Activated CD8-positive, alpha-beta T cell treated with anti-CD3 and anti-CD28 coated beads for 36 hours (primary cell): ENCODE measurements around the gene TFF3. TPM values are rescaled to one million over a fixed set of nuclear protein-coding genes. Genes with fewer than 3 reads are reported as not detected.

Experiments used
- ATAC-seq: fragments of 200-7000 bp; cut with Tn5 transposase; one replicate; pipeline ENCODE4 v1.10.0; 2021; ENCODE audit warnings: mild to moderate bottlenecking, moderate library complexity
- CTCF ChIA-PET: fragments of 350-600 bp; sonication (Branson Sonifier 250); formaldehyde crosslinking; loops from one replicate; lab custom pipeline; 2021; ENCODE audit warnings: antibody characterized with exemption; lab: Charles Lee
- POLR2A ChIA-PET: fragments of 350-600 bp; sonication (Branson Sonifier 250); formaldehyde crosslinking; loops from one replicate; lab custom pipeline; 2021; ENCODE audit warnings: antibody characterized with exemption; lab: Charles Lee
- DNase-seq: peaks from one replicate; pipeline ENCODE4 v3.0.0-alpha.2; 2020
- H3K27ac Mint-ChIP-seq: one replicate; pipeline ENCODE4 v1.8.0; 2021; ENCODE audit warnings: mild to moderate bottlenecking, mixed read lengths
- H3K27me3 Mint-ChIP-seq: one replicate; pipeline ENCODE4 v1.8.0; 2021; ENCODE audit warnings: mixed read lengths
- H3K36me3 Mint-ChIP-seq: one replicate; pipeline ENCODE4 v1.8.0; 2021; ENCODE audit warnings: low read depth, mixed read lengths
- H3K4me1 Mint-ChIP-seq: one replicate; pipeline ENCODE4 v1.8.0; 2021; ENCODE audit warnings: low read depth, mixed read lengths
- H3K4me3 Mint-ChIP-seq: one replicate; pipeline ENCODE4 v1.8.0; 2021; ENCODE audit warnings: mild to moderate bottlenecking, moderate library complexity, mixed read lengths
- H3K9me3 Mint-ChIP-seq: one replicate; pipeline ENCODE4 v1.8.0; 2021; ENCODE audit warnings: mixed read lengths
- CTCF ChIP-seq: fragments of 200-600 bp; IDR thresholded peaks from one replicate; pipeline ENCODE4 v1.8.0; 2022; ENCODE audit warnings: antibody characterized with exemption, mild to moderate bottlenecking
- intact Hi-C: fragments of 100-400 bp; cut with micrococcal nuclease; formaldehyde crosslinking; loops from one replicate; pipeline ENCODE4 v1.10.0; 2022
- total RNA-seq, 2 experiments: library from RNA; stranded (reverse); gene quantifications; one replicate each; pipeline ENCODE4 v1.2.3, GENCODE V29; 2021

Gene TFF3
- total RNA-seq, 2 experiments from 2014 or later = not detected

DNA sequence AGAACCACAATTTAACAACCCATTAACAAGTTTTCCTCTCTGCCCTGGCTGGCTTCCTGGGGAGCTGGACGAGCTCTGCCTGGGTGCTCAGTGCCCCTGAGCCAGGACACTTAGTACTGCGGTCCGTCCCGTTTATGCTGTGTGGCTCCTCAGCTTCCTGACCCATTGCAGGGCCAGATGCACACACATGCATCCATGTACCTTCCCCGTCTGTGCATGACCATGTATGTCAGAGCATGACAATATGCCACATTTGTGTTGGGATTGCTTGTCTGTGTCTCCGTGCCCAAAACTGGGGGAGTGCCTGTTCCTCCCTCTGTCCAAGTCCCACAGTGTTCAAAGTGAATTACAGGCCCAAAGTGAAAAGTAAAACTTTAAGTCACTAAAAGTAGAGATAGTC, 9.7 kb upstream of the TFF3 start:
- H3K9me3 Mint-ChIP-seq = no peaks in the 10 kb centered on the region
- intact Hi-C loops = no loop called here
- H3K27ac Mint-ChIP-seq = no peak overlapping the region
- peaks cover 5% of the 10 kb centered on the region for H3K27me3 Mint-ChIP-seq
- DNase-seq (no peak), ATAC-seq (no peak)
- POLR2A ChIA-PET = no interaction called here
- CTCF ChIA-PET = interaction anchor here (0.9 to 2.0 kb wide), 3 partner anchors 12 to 15 kb away, joined by 3 to 7 read pairs (median 4); no protein-coding TSS in a partner anchor
- H3K36me3 Mint-ChIP-seq = no peaks in the 10 kb centered on the region
- TF ChIP-seq CTCF = no peak
- no peak overlapping the region for H3K4me3 Mint-ChIP-seq
- H3K4me1 Mint-ChIP-seq = no peaks in the 10 kb centered on the region

DNA sequence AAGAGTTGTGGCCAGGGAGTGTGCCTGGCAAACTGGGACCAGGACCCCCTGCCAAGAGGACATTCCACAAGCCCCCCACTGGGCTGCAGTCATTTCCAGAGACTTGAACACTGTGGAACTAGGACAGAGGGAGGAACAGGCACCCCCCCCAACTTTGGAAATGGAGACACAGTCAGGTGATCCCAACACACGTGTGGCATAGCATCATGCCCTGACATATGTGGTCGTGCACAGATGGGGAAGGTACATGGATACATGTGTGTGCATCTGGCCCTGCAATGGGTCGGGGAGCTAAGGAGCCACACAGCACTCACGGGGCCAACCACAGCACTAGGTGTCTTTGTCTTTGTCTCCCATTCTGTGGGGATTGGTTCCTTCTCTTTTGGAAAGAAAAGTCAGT, 6.6 kb upstream of the TFF3 start:
- no peaks in the 10 kb centered on the region for H3K9me3 Mint-ChIP-seq
- CTCF ChIA-PET = interaction anchor here (1.5 kb wide), 1 partner anchor 12 kb away, joined by 5 read pairs; no protein-coding TSS in a partner anchor
- no peak overlapping the region for H3K27ac Mint-ChIP-seq
- no peak overlapping the region for H3K4me3 Mint-ChIP-seq
- peaks cover 5% of the 10 kb centered on the region for H3K27me3 Mint-ChIP-seq
- peaks cover 5% of the 10 kb centered on the region for H3K4me1 Mint-ChIP-seq
- TF ChIP-seq CTCF = no peak
- H3K36me3 Mint-ChIP-seq = no peaks in the 10 kb centered on the region
- POLR2A ChIA-PET = no interaction called here
- intact Hi-C loops = no loop called here
- ATAC-seq (no peak), DNase-seq (no peak)

DNA sequence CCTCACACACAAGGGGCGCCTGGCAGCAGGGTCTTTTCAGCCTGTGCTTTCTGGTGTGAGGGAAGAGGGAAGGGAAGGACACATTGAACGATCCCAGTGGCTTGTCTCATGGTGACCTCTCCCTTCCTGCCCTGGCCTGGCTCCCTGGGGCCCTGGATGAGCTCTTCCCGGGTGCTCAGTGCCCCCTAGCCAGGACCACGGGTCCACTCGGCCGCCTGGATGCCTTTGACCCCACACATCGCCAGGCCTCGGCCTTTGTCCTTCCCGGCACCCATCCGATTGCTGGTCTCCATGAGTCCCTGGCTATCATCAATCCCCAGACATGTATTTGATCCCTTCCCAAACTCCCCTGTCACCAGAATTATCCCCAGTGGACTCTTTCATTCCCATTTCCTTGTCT, 6.0 kb upstream of the TFF3 start:
- CTCF ChIA-PET = interaction anchor here (1.2 kb wide), 1 partner anchor 11 kb away, joined by 4 read pairs; no protein-coding TSS in a partner anchor
- H3K27me3 Mint-ChIP-seq = peaks cover 5% of the 10 kb centered on the region
- H3K27ac Mint-ChIP-seq = no peak overlapping the region
- no peak for DNase-seq
- H3K4me3 Mint-ChIP-seq = no peak overlapping the region
- intact Hi-C loops = no loop called here
- no peaks in the 10 kb centered on the region for H3K9me3 Mint-ChIP-seq
- H3K4me1 Mint-ChIP-seq = peaks cover 5% of the 10 kb centered on the region
- no peaks in the 10 kb centered on the region for H3K36me3 Mint-ChIP-seq
- no peak for TF ChIP-seq CTCF
- POLR2A ChIA-PET = no interaction called here
- ATAC-seq = no peak

DNA sequence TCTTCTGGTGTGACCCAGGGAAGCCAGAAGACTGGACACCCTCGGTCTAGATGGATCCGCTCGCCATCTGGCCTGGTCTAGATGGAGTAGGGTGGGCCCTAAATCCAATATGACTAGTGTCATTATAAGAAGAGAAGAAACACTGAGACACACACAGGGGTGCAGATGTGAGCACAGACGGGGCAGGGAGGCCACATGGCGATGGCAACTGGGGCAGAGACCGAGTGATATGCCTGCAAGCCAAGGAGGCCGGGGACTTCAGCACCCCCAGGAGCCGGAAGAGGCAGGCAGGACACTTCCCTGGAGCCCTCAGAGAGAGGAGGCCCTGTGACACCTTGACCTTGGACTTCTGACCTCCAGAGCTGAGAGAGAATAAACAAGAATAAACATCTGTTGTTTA, 5.6 kb upstream of the TFF3 start:
- CTCF ChIA-PET = interaction anchor here (1.2 kb wide), 1 partner anchor 10 kb away, joined by 4 read pairs; no protein-coding TSS in a partner anchor
- ATAC-seq (no peak), DNase-seq (no peak)
- H3K9me3 Mint-ChIP-seq = no peaks in the 10 kb centered on the region
- no peak overlapping the region for H3K4me3 Mint-ChIP-seq
- peaks cover 5% of the 10 kb centered on the region for H3K4me1 Mint-ChIP-seq
- peaks cover 5% of the 10 kb centered on the region for H3K27me3 Mint-ChIP-seq
- TF ChIP-seq CTCF = no peak
- POLR2A ChIA-PET = no interaction called here
- intact Hi-C loops = no loop called here
- no peaks in the 10 kb centered on the region for H3K36me3 Mint-ChIP-seq
- no peak overlapping the region for H3K27ac Mint-ChIP-seq

DNA sequence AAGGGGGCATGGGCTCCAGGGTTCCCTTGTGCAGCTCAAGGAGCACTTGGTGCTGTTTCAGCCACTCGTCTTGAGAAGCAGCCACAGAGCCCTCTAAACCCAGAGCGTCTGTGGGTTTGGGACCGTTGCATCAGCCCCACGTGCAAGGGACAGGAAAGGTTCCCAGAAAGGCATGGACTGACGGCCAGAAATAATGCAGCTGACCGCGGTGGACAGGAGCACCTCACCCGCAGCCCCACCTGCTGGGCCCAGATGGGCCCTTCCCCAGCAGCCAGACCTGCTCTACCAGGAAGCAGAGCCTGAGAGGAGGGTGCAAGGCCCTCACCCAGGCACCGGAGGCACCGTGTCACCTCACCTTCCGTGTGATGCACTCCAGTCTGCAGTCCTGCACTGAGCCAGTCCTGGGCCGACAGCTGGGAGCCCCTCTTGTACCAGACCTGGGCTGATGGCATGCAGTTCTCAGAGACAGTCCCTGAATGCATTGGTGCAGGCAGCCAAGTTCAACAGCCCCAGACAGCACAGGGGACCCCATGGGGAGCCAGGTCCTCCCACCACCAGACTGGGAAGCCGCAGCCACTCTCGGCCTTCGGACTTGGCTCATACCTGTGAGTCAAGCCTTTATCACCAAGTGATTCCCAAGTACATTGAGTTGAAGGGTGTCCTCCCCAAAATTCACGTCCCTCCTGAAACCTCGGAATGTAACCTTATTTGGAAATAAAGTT, 4.8 kb upstream of the TFF3 start:
- H3K9me3 Mint-ChIP-seq = no peaks in the 10 kb centered on the region
- DNase-seq = no peak
- no peak for TF ChIP-seq CTCF
- H3K27ac Mint-ChIP-seq = no peak overlapping the region
- CTCF ChIA-PET = interaction anchor here (1.2 kb wide), 3 partner anchors 10 to 175 kb away, joined by 4 to 5 read pairs (median 4); no protein-coding TSS in a partner anchor
- H3K36me3 Mint-ChIP-seq = no peaks in the 10 kb centered on the region
- no peak for ATAC-seq
- H3K27me3 Mint-ChIP-seq = peaks cover 5% of the 10 kb centered on the region
- POLR2A ChIA-PET = no interaction called here
- H3K4me3 Mint-ChIP-seq = no peak overlapping the region
- H3K4me1 Mint-ChIP-seq = peaks cover 5% of the 10 kb centered on the region
- intact Hi-C loops = no loop called here
